GM23338 (cell line): ENCODE measurements around the gene CENPT. TPM values are rescaled to one million over a fixed set of nuclear protein-coding genes. Genes with fewer than 3 reads are reported as not detected.

Experiments used
- ATAC-seq: fragments of 200-7000 bp; cut with Tn5 transposase; 3 replicates; pipeline ENCODE4 v1.9.1; 2020
- DNase-seq: peaks from one replicate; pipeline ENCODE4 v3.0.0-alpha.2; 2015; ENCODE audit warnings: low spot score
- H2AFZ ChIP-seq: fragments of 200-600 bp; sonication (generic); 2 replicates; pipeline ENCODE4 v1.8.0; 2016; ENCODE audit warnings: antibody characterized with exemption, mild to moderate bottlenecking, moderate library complexity
- H3F3A ChIP-seq: fragments of 200-600 bp; sonication (generic); replicated peaks from 2 replicates; pipeline ENCODE4 v1.8.0; 2017; ENCODE audit warnings: antibody characterized with exemption, mixed run types, low read depth
- H3K27ac ChIP-seq: fragments of 200-600 bp; sonication (generic); 2 replicates; pipeline ENCODE4 v1.6.1; 2016; ENCODE audit warnings: low read depth
- H3K27me3 ChIP-seq: fragments of 200-600 bp; sonication (generic); 2 replicates; pipeline ENCODE4 v1.8.0; 2016; ENCODE audit warnings: mild to moderate bottlenecking, mixed run types, moderate library complexity; ENCODE audit not compliant: insufficient read depth
- H3K36me3 ChIP-seq: fragments of 200-600 bp; sonication (generic); 2 replicates; pipeline ENCODE4 v1.8.0; 2016; ENCODE audit warnings: mild to moderate bottlenecking; ENCODE audit not compliant: insufficient read depth
- H3K4me1 ChIP-seq: fragments of 200-600 bp; sonication (generic); 2 replicates; pipeline ENCODE4 v1.8.0; 2016; ENCODE audit warnings: mild to moderate bottlenecking, moderate library complexity; ENCODE audit not compliant: insufficient read depth
- H3K4me2 ChIP-seq: fragments of 200-600 bp; sonication (generic); 2 replicates; pipeline ENCODE4 v1.7.1; 2017; ENCODE audit warnings: mixed run types
- H3K4me3 ChIP-seq: fragments of 200-600 bp; sonication (generic); 2 replicates; pipeline ENCODE4 v1.6.1; 2016; ENCODE audit warnings: mixed run types
- H3K79me2 ChIP-seq: fragments of 200-600 bp; sonication (generic); replicated peaks from 2 replicates; pipeline ENCODE4 v1.8.0; 2017; ENCODE audit warnings: mild to moderate bottlenecking; ENCODE audit not compliant: insufficient read depth
- H3K9me2 ChIP-seq: fragments of 200-600 bp; sonication (generic); 2 replicates; pipeline ENCODE4 v1.8.0; 2017; ENCODE audit not compliant: insufficient read depth
- H4K20me1 ChIP-seq: fragments of 200-600 bp; sonication (generic); replicated peaks from 2 replicates; pipeline ENCODE4 v1.8.0; 2017; ENCODE audit warnings: mild to moderate bottlenecking; ENCODE audit not compliant: insufficient read depth
- H3K27ac Mint-ChIP-seq: 2 replicates; pipeline ENCODE4 v1.8.0; 2020; ENCODE audit warnings: inconsistent platforms, mild to moderate bottlenecking, moderate library complexity, mixed read lengths
- H3K27me3 Mint-ChIP-seq: 3 replicates; pipeline ENCODE4 v1.8.0; 2022; ENCODE audit warnings: low read depth, mild to moderate bottlenecking, moderate library complexity, mixed read lengths, inconsistent platforms; ENCODE audit not compliant: insufficient read depth, poor library complexity
- H3K36me3 Mint-ChIP-seq: 3 replicates; pipeline ENCODE4 v1.8.0; 2021; ENCODE audit warnings: low read depth, mild to moderate bottlenecking, inconsistent platforms, moderate library complexity, mixed read lengths
- H3K4me1 Mint-ChIP-seq: 3 replicates; pipeline ENCODE4 v1.8.0; 2020; ENCODE audit warnings: mild to moderate bottlenecking, inconsistent platforms, mixed read lengths
- H3K4me3 Mint-ChIP-seq: 3 replicates; pipeline ENCODE4 v1.8.0; 2021; ENCODE audit warnings: moderate library complexity, mild to moderate bottlenecking, inconsistent platforms, mixed read lengths
- H3K9me3 Mint-ChIP-seq: 3 replicates; pipeline ENCODE4 v1.8.0; 2020; ENCODE audit warnings: moderate library complexity, mild to moderate bottlenecking, inconsistent platforms, mixed read lengths
- EZH2 ChIP-seq: fragments of 200-600 bp; sonication (generic); IDR thresholded peaks from one replicate; pipeline ENCODE4 v1.8.0; 2017; ENCODE audit warnings: antibody characterized with exemption, mild to moderate bottlenecking, low read depth; ENCODE audit not compliant: unreplicated experiment
- EZH2phosphoT487 ChIP-seq: fragments of 200-600 bp; sonication (generic); IDR thresholded peaks from one replicate; pipeline ENCODE4 v1.8.1; 2018; ENCODE audit warnings: antibody characterized with exemption; ENCODE audit not compliant: unreplicated experiment
- JUNB ChIP-seq: IDR thresholded peaks from one replicate; pipeline ENCODE4 v1.6.1; 2016; ENCODE audit warnings: antibody characterized with exemption; ENCODE audit not compliant: unreplicated experiment
- NANOG ChIP-seq: IDR thresholded peaks from 2 replicates; pipeline ENCODE4 v1.6.1; 2016; ENCODE audit warnings: antibody characterized with exemption, borderline replicate concordance
- STAT1 ChIP-seq: IDR thresholded peaks from one replicate; pipeline ENCODE4 v1.6.1; 2016; ENCODE audit warnings: antibody characterized with exemption; ENCODE audit not compliant: unreplicated experiment
- ZNF114 ChIP-seq: fragments of 250-450 bp; sonication (Bioruptor Pico); IDR thresholded peaks from 2 replicates; pipeline ENCODE4 v1.5.0; 2020; ENCODE audit warnings: mild to moderate bottlenecking, moderate library complexity
- polyA plus RNA-seq: library from polyadenylated mRNA; unstranded; fragments of >200 nt; fragmentation: Nextera tagmentation; extraction: Ambion mirVana; gene quantifications from 2 replicates; pipeline ENCODE4 v1.2.1, GENCODE V29; 2016
- total RNA-seq: library from RNA; depleted of rRNA; stranded (reverse); fragments of >200 nt; shearing (Covaris generic); gene quantifications from 2 replicates; pipeline ENCODE4 v1.2.3, GENCODE V29; 2014
- TF ChIP-seq, protein P1 (sequence below): fragments of 250-450 bp; sonication (Bioruptor Pico); IDR thresholded peaks from 2 replicates; pipeline ENCODE4 v1.5.0; 2020; ENCODE audit warnings: mild to moderate bottlenecking, moderate library complexity
- TF ChIP-seq, protein P2 (sequence below): IDR thresholded peaks from one replicate; pipeline ENCODE4 v1.6.1; 2018; ENCODE audit warnings: antibody characterized with exemption; ENCODE audit not compliant: unreplicated experiment

The CENPT gene
- total and polyA plus RNA-seq, 2 experiments from 2014 or later: 55.4 to 63.8 TPM

DNA sequence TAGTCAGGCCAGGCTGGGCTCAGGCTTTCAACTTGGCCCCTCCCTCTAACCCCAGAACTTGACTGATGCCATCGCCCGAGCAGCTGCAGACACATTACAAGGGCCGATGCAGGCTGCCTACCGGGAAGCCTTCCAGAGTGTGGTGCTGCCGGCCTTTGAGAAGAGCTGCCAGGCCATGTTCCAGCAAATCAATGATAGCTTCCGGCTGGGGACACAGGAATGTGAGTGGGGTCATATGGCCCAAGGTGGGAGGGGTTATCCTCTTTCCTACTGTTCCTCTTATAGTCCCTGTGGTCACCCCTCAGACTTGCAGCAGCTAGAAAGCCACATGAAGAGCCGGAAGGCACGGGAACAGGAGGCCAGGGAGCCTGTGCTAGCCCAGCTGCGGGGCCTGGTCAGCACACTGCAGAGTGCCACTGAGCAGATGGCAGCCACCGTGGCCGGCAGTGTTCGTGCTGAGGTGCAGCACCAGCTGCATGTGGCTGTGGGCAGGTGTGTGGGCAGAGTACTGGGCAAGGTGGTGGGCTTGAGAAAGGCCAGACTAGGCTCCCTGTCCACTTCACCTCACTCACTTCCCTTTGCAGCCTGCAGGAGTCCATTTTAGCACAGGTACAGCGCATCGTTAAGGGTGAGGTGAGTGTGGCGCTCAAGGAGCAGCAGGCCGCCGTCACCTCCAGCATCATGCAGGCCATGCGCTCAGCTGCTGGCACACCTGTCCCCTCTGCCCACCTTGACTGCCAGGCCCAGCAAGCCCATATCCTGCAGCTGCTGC, 35.1 kb upstream of the CENPT start (continued):
- no peak for TF ChIP-seq EZH2phosphoT487

DNA sequence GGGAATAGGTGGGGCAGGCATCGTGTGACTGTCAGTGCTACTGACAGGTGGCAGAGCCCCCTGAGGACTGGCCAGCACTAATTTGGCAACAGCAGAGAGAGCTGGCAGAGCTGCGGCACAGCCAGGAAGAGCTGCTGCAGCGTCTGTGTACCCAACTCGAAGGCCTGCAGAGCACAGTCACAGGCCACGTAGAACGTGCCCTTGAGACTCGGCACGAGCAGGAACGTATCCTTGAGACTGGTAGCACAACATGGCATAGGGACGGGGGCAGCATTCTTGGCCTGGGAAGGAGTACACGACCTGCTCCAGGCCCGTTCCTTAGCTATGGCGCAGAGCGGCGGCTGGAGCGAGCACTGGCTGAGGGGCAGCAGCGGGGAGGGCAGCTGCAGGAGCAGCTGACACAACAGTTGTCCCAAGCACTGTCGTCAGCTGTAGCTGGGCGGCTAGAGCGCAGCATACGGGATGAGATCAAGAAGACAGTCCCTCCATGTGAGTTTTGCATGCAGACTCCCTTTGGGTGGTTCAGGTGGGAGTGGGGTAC, 34.2 kb upstream of the CENPT start:
- DNase-seq (no peak), ATAC-seq (no peak)
- H3K79me2 ChIP-seq: no peaks in the 10 kb centered on the region
- H4K20me1 ChIP-seq: no peaks in the 10 kb centered on the region; the same call in 1 of the 2 replicates
- TF ChIP-seq JUNB: no peak
- no peak for TF ChIP-seq EZH2
- TF ChIP-seq, protein P1, sequence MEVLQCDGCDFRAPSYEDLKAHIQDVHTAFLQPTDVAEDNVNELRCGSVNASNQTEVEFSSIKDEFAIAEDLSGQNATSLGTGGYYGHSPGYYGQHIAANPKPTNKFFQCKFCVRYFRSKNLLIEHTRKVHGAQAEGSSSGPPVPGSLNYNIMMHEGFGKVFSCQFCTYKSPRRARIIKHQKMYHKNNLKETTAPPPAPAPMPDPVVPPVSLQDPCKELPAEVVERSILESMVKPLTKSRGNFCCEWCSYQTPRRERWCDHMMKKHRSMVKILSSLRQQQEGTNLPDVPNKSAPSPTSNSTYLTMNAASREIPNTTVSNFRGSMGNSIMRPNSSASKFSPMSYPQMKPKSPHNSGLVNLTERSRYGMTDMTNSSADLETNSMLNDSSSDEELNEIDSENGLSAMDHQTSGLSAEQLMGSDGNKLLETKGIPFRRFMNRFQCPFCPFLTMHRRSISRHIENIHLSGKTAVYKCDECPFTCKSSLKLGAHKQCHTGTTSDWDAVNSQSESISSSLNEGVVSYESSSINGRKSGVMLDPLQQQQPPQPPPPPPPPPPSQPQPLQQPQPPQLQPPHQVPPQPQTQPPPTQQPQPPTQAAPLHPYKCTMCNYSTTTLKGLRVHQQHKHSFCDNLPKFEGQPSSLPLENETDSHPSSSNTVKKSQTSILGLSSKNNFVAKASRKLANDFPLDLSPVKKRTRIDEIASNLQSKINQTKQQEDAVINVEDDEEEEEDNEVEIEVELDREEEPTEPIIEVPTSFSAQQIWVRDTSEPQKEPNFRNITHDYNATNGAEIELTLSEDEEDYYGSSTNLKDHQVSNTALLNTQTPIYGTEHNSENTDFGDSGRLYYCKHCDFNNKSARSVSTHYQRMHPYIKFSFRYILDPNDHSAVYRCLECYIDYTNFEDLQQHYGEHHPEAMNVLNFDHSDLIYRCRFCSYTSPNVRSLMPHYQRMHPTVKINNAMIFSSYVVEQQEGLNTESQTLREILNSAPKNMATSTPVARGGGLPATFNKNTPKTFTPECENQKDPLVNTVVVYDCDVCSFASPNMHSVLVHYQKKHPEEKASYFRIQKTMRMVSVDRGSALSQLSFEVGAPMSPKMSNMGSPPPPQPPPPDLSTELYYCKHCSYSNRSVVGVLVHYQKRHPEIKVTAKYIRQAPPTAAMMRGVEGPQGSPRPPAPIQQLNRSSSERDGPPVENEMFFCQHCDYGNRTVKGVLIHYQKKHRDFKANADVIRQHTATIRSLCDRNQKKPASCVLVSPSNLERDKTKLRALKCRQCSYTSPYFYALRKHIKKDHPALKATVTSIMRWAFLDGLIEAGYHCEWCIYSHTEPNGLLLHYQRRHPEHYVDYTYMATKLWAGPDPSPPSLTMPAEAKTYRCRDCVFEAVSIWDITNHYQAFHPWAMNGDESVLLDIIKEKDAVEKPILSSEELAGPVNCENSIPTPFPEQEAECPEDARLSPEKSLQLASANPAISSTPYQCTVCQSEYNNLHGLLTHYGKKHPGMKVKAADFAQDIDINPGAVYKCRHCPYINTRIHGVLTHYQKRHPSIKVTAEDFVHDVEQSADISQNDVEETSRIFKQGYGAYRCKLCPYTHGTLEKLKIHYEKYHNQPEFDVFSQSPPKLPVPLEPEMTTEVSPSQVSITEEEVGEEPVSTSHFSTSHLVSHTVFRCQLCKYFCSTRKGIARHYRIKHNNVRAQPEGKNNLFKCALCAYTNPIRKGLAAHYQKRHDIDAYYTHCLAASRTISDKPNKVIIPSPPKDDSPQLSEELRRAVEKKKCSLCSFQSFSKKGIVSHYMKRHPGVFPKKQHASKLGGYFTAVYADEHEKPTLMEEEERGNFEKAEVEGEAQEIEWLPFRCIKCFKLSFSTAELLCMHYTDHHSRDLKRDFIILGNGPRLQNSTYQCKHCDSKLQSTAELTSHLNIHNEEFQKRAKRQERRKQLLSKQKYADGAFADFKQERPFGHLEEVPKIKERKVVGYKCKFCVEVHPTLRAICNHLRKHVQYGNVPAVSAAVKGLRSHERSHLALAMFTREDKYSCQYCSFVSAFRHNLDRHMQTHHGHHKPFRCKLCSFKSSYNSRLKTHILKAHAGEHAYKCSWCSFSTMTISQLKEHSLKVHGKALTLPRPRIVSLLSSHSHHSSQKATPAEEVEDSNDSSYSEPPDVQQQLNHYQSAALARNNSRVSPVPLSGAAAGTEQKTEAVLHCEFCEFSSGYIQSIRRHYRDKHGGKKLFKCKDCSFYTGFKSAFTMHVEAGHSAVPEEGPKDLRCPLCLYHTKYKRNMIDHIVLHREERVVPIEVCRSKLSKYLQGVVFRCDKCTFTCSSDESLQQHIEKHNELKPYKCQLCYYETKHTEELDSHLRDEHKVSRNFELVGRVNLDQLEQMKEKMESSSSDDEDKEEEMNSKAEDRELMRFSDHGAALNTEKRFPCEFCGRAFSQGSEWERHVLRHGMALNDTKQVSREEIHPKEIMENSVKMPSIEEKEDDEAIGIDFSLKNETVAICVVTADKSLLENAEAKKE (CRISPR knock-in tag): no peak
- no peak for TF ChIP-seq NANOG
- TF ChIP-seq, protein P2, sequence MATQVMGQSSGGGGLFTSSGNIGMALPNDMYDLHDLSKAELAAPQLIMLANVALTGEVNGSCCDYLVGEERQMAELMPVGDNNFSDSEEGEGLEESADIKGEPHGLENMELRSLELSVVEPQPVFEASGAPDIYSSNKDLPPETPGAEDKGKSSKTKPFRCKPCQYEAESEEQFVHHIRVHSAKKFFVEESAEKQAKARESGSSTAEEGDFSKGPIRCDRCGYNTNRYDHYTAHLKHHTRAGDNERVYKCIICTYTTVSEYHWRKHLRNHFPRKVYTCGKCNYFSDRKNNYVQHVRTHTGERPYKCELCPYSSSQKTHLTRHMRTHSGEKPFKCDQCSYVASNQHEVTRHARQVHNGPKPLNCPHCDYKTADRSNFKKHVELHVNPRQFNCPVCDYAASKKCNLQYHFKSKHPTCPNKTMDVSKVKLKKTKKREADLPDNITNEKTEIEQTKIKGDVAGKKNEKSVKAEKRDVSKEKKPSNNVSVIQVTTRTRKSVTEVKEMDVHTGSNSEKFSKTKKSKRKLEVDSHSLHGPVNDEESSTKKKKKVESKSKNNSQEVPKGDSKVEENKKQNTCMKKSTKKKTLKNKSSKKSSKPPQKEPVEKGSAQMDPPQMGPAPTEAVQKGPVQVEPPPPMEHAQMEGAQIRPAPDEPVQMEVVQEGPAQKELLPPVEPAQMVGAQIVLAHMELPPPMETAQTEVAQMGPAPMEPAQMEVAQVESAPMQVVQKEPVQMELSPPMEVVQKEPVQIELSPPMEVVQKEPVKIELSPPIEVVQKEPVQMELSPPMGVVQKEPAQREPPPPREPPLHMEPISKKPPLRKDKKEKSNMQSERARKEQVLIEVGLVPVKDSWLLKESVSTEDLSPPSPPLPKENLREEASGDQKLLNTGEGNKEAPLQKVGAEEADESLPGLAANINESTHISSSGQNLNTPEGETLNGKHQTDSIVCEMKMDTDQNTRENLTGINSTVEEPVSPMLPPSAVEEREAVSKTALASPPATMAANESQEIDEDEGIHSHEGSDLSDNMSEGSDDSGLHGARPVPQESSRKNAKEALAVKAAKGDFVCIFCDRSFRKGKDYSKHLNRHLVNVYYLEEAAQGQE: no peak
- no peak for TF ChIP-seq ZNF114
- TF ChIP-seq STAT1: no peak
- H3K36me3 Mint-ChIP-seq: peaks cover 60% of the 10 kb centered on the region
- no peaks in the 10 kb centered on the region for H3K27me3 ChIP-seq
- H3K27me3 Mint-ChIP-seq: peaks cover 20% of the 10 kb centered on the region
- H3K4me1 ChIP-seq: peaks cover 25% of the 10 kb centered on the region
- no peak overlapping the region for H3K4me2 ChIP-seq
- H3K27ac ChIP-seq: no peak overlapping the region
- H3F3A ChIP-seq: peaks cover 25% of the 10 kb centered on the region; the same call in 1 of the 2 replicates
- H3K9me2 ChIP-seq: no peaks in the 10 kb centered on the region
- H3K27ac Mint-ChIP-seq: no peak overlapping the region
- peaks cover 24% of the 10 kb centered on the region; the same call in 1 of the 2 replicates for H3K36me3 ChIP-seq
- H3K9me3 Mint-ChIP-seq: no peaks in the 10 kb centered on the region; the same call in 2 of the 3 replicates
- H3K4me1 Mint-ChIP-seq: peaks cover 20% of the 10 kb centered on the region
- no peak overlapping the region for H3K4me3 Mint-ChIP-seq
- H2AFZ ChIP-seq: no peak overlapping the region
- H3K4me3 ChIP-seq: no peak overlapping the region
